Kidney epithelial cell (primary cell): ENCODE measurements around the gene AGPAT4. TPM values are rescaled to one million over a fixed set of nuclear protein-coding genes. Genes with fewer than 3 reads are reported as not detected.

ENCODE experiments used
- DNase-seq: peaks from one replicate; pipeline ENCODE4 v3.0.0-alpha.2; 2010; ENCODE audit warnings: low read depth
- H3K27me3 ChIP-seq: 2 replicates; pipeline ENCODE4 v1.6.0; 2011; ENCODE audit warnings: low read length; ENCODE audit not compliant: control insufficient read depth, insufficient read depth
- H3K36me3 ChIP-seq: 2 replicates; pipeline ENCODE4 v1.5.1; 2011; ENCODE audit warnings: low read length; ENCODE audit not compliant: control insufficient read depth, insufficient read depth
- H3K4me3 ChIP-seq: 2 replicates; pipeline ENCODE4 v1.5.1; 2011; ENCODE audit warnings: low read depth, mild to moderate bottlenecking, control low read depth, low read length
- CTCF ChIP-seq: IDR thresholded peaks from 2 replicates; pipeline ENCODE4 v1.5.1; 2011; ENCODE audit warnings: mild to moderate bottlenecking, moderate library complexity, low read length, control low read depth, inconsistent platforms; ENCODE audit not compliant: insufficient read depth, poor library complexity, severe bottlenecking
- total RNA-seq: library from RNA; depleted of rRNA; stranded (reverse); fragments of >200 nt; gene quantifications from 2 replicates; pipeline ENCODE4 v1.2.3, GENCODE V29; 2015

Gene AGPAT4
- total RNA-seq, 1 donor from 2014 or later = 9.6 TPM

- no peak for TF ChIP-seq CTCF
Measured at GRCh38 chr6:161256407-161256806, 17.5 kb downstream of the AGPAT4 start.

GRCh38 chr6:161255518-161255917 is 18.3 kb downstream of the AGPAT4 start:
- Histone ChIP-seq H3K36me3 (no peaks in the 10 kb centered on the region), H3K27me3 (no peaks in the 10 kb centered on the region), H3K4me3 (no peak overlapping the region)
- no peak for DNase-seq
- no peak for TF ChIP-seq CTCF

More at GRCh38 chr6:161256407-161256806, 17.5 kb downstream of the AGPAT4 start:
- no peaks in the 10 kb centered on the region for H3K27me3 ChIP-seq
- H3K4me3 ChIP-seq = no peak overlapping the region
- DNase-seq = no peak
- no peaks in the 10 kb centered on the region for H3K36me3 ChIP-seq

- H3K4me3 ChIP-seq = no peak overlapping the region
- DNase-seq = no peak
Measured at GRCh38 chr6:161254464-161255253, 19.2 kb downstream of the AGPAT4 start.

GRCh38 chr6:161254126-161254463 is 19.8 kb downstream of the AGPAT4 start:
- no peak overlapping the region for H3K4me3 ChIP-seq
- no peak for DNase-seq
- TF ChIP-seq CTCF = no peak
- no peaks in the 10 kb centered on the region for H3K36me3 ChIP-seq
- H3K27me3 ChIP-seq = no peaks in the 10 kb centered on the region

More at GRCh38 chr6:161254464-161255253, 19.2 kb downstream of the AGPAT4 start:
- Histone ChIP-seq H3K36me3 (no peaks in the 10 kb centered on the region), H3K27me3 (no peaks in the 10 kb centered on the region)
- no peak for TF ChIP-seq CTCF

- Histone ChIP-seq H3K4me3 (no peak overlapping the region), H3K27me3 (no peaks in the 10 kb centered on the region), H3K36me3 (no peaks in the 10 kb centered on the region)
- no peak for TF ChIP-seq CTCF
- no peak for DNase-seq
Measured at GRCh38 chr6:161251345-161251744, 22.5 kb downstream of the AGPAT4 start.

GRCh38 chr6:161249327-161249726 is 24.5 kb downstream of the AGPAT4 start:
- Histone ChIP-seq H3K36me3 (no peaks in the 10 kb centered on the region), H3K4me3 (no peak overlapping the region), H3K27me3 (no peaks in the 10 kb centered on the region)
- TF ChIP-seq CTCF = no peak
- DNase-seq = no peak
